Colonic mucosa (tissue), 4 donors: ENCODE data around the gene EPHB1. TPM values are rescaled to one million over a fixed set of nuclear protein-coding genes. Genes with fewer than 3 reads are reported as not detected.

Experiments used
- DNase-seq: peaks from one replicate; pipeline ENCODE4 v3.0.0-alpha.2; 2020
- H3K27ac ChIP-seq: fragments of 200-600 bp; one replicate; pipeline ENCODE4 v1.8.0; 2021
- H3K27me3 ChIP-seq: fragments of 200-600 bp; one replicate; pipeline ENCODE4 v1.8.0; 2021
- H3K36me3 ChIP-seq: fragments of 200-600 bp; one replicate; pipeline ENCODE4 v1.8.0; 2021
- H3K4me1 ChIP-seq: fragments of 200-600 bp; one replicate; pipeline ENCODE4 v1.8.0; 2021; ENCODE audit warnings: mild to moderate bottlenecking
- H3K4me3 ChIP-seq: fragments of 200-600 bp; one replicate; pipeline ENCODE4 v1.8.0; 2021
- H3K9ac ChIP-seq, 2 donors: one replicate each; pipeline ENCODE4 v1.7.0; 2013; ENCODE audit warnings: control low read depth in 2 of 2, low read depth in 2 of 2, low read length in 2 of 2
- H3K9me3 ChIP-seq: fragments of 200-600 bp; one replicate; pipeline ENCODE4 v1.8.0; 2021
- CTCF ChIP-seq: fragments of 200-600 bp; IDR thresholded peaks from one replicate; pipeline ENCODE4 v1.8.0; 2022; ENCODE audit warnings: antibody characterized with exemption, mild to moderate bottlenecking
- intact Hi-C: fragments of 100-400 bp; cut with DNase I; formaldehyde crosslinking; loops from one replicate; pipeline ENCODE4 v1.14.1; 2022
- total RNA-seq, 2 donors: library from RNA; stranded (reverse); fragmentation: NEBNext Ultra II Directional in 1 of 2; extraction: Animal tissue kit (Norgen Biotek cat#: 25700) in 1 of 2; gene quantifications; one replicate each; pipeline ENCODE4 v1.2.1, GENCODE V29; 2021
- donor health status: healthy.
- donor health status: DM: no; HTN: no; CAD: no.
- donor health status: DM: no; HTN: no; CAD: no.

EPHB1 gene
- total RNA-seq, 2 donors from 2014 or later: 0.40 to 0.74 TPM

GRCh38 chr3:134938029-134938525 lies 143.0 kb downstream of the EPHB1 start:
- H3K4me1 ChIP-seq: no peaks in the 10 kb centered on the region

GRCh38 chr3:134939978-134940377 lies 144.9 kb downstream of the EPHB1 start:
- Histone ChIP-seq H3K9ac (no peak overlapping the region), H3K27me3 (no peaks in the 10 kb centered on the region), H3K27ac (no peak overlapping the region), H3K4me1 (no peaks in the 10 kb centered on the region), H3K36me3 (no peaks in the 10 kb centered on the region), H3K9me3 (no peaks in the 10 kb centered on the region), H3K4me3 (no peak overlapping the region)
- TF ChIP-seq CTCF: no peak
- intact Hi-C loops: no loop called here
- DNase-seq: no peak

More at GRCh38 chr3:134938029-134938525, 143.0 kb downstream of the EPHB1 start:
- Histone ChIP-seq H3K27me3 (no peaks in the 10 kb centered on the region), H3K9ac (no peak overlapping the region), H3K4me3 (no peak overlapping the region), H3K36me3 (no peaks in the 10 kb centered on the region), H3K27ac (no peak overlapping the region), H3K9me3 (no peaks in the 10 kb centered on the region)
- TF ChIP-seq CTCF: no peak
- intact Hi-C loops: no loop called here
- DNase-seq: no peak

GRCh38 chr3:134941820-134942219 lies 146.8 kb downstream of the EPHB1 start:
- no peak for DNase-seq
- no peak for TF ChIP-seq CTCF
- no peaks in the 10 kb centered on the region for H3K4me1 ChIP-seq
- H3K27me3 ChIP-seq: no peaks in the 10 kb centered on the region
- H3K27ac ChIP-seq: no peak overlapping the region
- intact Hi-C loops: no loop called here
- H3K9ac ChIP-seq: no peak overlapping the region
- H3K36me3 ChIP-seq: no peaks in the 10 kb centered on the region
- no peaks in the 10 kb centered on the region for H3K9me3 ChIP-seq
- no peak overlapping the region for H3K4me3 ChIP-seq

GRCh38 chr3:134944429-134944828 lies 149.4 kb downstream of the EPHB1 start:
- Histone ChIP-seq H3K27me3 (no peaks in the 10 kb centered on the region), H3K4me1 (no peaks in the 10 kb centered on the region), H3K9ac (no peak overlapping the region), H3K36me3 (no peaks in the 10 kb centered on the region), H3K9me3 (no peaks in the 10 kb centered on the region), H3K4me3 (no peak overlapping the region), H3K27ac (no peak overlapping the region)
- TF ChIP-seq CTCF: no peak
- no peak for DNase-seq
- intact Hi-C loops: no loop called here

- intact Hi-C loops: no loop called here
- Histone ChIP-seq H3K27ac (no peak overlapping the region), H3K9ac (no peak overlapping the region), H3K9me3 (no peaks in the 10 kb centered on the region), H3K4me1 (no peaks in the 10 kb centered on the region), H3K27me3 (no peaks in the 10 kb centered on the region), H3K36me3 (no peaks in the 10 kb centered on the region), H3K4me3 (no peak overlapping the region)
- no peak for DNase-seq
- no peak for TF ChIP-seq CTCF
Observed at GRCh38 chr3:134949150-134949549, 154.1 kb downstream of the EPHB1 start.
